Skeletal muscle satellite cell (primary cell): ENCODE results near the gene BTBD9.

Experiments
- H3K27me3 ChIP-seq: 2 replicates; pipeline ENCODE4 v1.7.0; 2013; ENCODE audit warnings: low read length; ENCODE audit not compliant: control insufficient read depth, insufficient read depth
- H3K36me3 ChIP-seq: 2 replicates; pipeline ENCODE4 v1.7.0; 2013; ENCODE audit warnings: mild to moderate bottlenecking, control low read depth, low read length; ENCODE audit not compliant: insufficient read depth
- H3K4me1 ChIP-seq: 2 replicates; pipeline ENCODE4 v1.7.0; 2013; ENCODE audit warnings: low read length; ENCODE audit not compliant: control insufficient read depth, insufficient read depth
- H3K4me2 ChIP-seq: 2 replicates; pipeline ENCODE4 v1.7.0; 2013; ENCODE audit warnings: mild to moderate bottlenecking, low read length
- H3K4me3 ChIP-seq: 2 replicates; pipeline ENCODE4 v1.7.0; 2013; ENCODE audit warnings: low read length
- H3K9ac ChIP-seq: 2 replicates; pipeline ENCODE4 v1.7.0; 2013; ENCODE audit warnings: mild to moderate bottlenecking, low read depth, low read length, moderate library complexity
- H3K9me3 ChIP-seq: replicated peaks from 2 replicates; pipeline ENCODE4 v1.7.0; 2013; ENCODE audit warnings: mild to moderate bottlenecking, control low read depth, low read length

Gene BTBD9

GRCh38 chr6:38591439-38591838 is 48.3 kb downstream of the BTBD9 start:
- Histone ChIP-seq H3K36me3 (peaks cover 5% of the 10 kb centered on the region), H3K4me1 (peaks cover 13% of the 10 kb centered on the region), H3K4me3 (no peak overlapping the region), H3K27me3 (no peaks in the 10 kb centered on the region), H3K9ac (no peak overlapping the region), H3K4me2 (no peak overlapping the region), H3K9me3 (no peaks in the 10 kb centered on the region)

GRCh38 chr6:38589367-38589720 is 50.4 kb downstream of the BTBD9 start:
- Histone ChIP-seq H3K9ac (no peak overlapping the region), H3K36me3 (peaks cover 5% of the 10 kb centered on the region), H3K27me3 (no peaks in the 10 kb centered on the region), H3K4me3 (no peak overlapping the region), H3K9me3 (no peaks in the 10 kb centered on the region), H3K4me2 (no peak overlapping the region), H3K4me1 (peaks cover 13% of the 10 kb centered on the region)

GRCh38 chr6:38588631-38589366 is 50.9 kb downstream of the BTBD9 start:
- H3K4me2 ChIP-seq = no peak overlapping the region
- H3K4me3 ChIP-seq = no peak overlapping the region
- no peaks in the 10 kb centered on the region for H3K27me3 ChIP-seq
- H3K9me3 ChIP-seq = no peaks in the 10 kb centered on the region
- H3K4me1 ChIP-seq = peaks cover 13% of the 10 kb centered on the region
- H3K9ac ChIP-seq = no peak overlapping the region
- peaks cover 5% of the 10 kb centered on the region for H3K36me3 ChIP-seq

GRCh38 chr6:38587766-38588362 is 51.9 kb downstream of the BTBD9 start:
- H3K9ac ChIP-seq = no peak overlapping the region
- H3K27me3 ChIP-seq = no peaks in the 10 kb centered on the region
- peaks cover 13% of the 10 kb centered on the region for H3K4me1 ChIP-seq
- H3K4me3 ChIP-seq = no peak overlapping the region
- H3K9me3 ChIP-seq = no peaks in the 10 kb centered on the region
- peaks cover 5% of the 10 kb centered on the region for H3K36me3 ChIP-seq
- no peak overlapping the region for H3K4me2 ChIP-seq

- Histone ChIP-seq H3K27me3 (no peaks in the 10 kb centered on the region), H3K4me2 (no peak overlapping the region), H3K4me1 (peaks cover 13% of the 10 kb centered on the region), H3K36me3 (no peaks in the 10 kb centered on the region), H3K9ac (no peak overlapping the region), H3K9me3 (no peaks in the 10 kb centered on the region), H3K4me3 (no peak overlapping the region)
Measured at GRCh38 chr6:38586992-38587391, 52.7 kb downstream of the BTBD9 start.

- no peak overlapping the region for H3K9ac ChIP-seq
- H3K4me1 ChIP-seq = peaks cover 13% of the 10 kb centered on the region
- no peaks in the 10 kb centered on the region for H3K9me3 ChIP-seq
- no peak overlapping the region for H3K4me2 ChIP-seq
- no peak overlapping the region for H3K4me3 ChIP-seq
- H3K36me3 ChIP-seq = no peaks in the 10 kb centered on the region
- no peaks in the 10 kb centered on the region for H3K27me3 ChIP-seq
Measured at GRCh38 chr6:38584731-38585130, 55.0 kb downstream of the BTBD9 start.

- no peak overlapping the region for H3K4me2 ChIP-seq
- H3K4me1 ChIP-seq = peaks cover 10% of the 10 kb centered on the region
- no peaks in the 10 kb centered on the region for H3K27me3 ChIP-seq
- no peaks in the 10 kb centered on the region for H3K9me3 ChIP-seq
- no peak overlapping the region for H3K9ac ChIP-seq
- H3K4me3 ChIP-seq = no peak overlapping the region
- no peaks in the 10 kb centered on the region for H3K36me3 ChIP-seq
Measured at GRCh38 chr6:38583523-38583922, 56.2 kb downstream of the BTBD9 start.

- Histone ChIP-seq H3K4me2 (no peak overlapping the region), H3K27me3 (no peaks in the 10 kb centered on the region), H3K9me3 (no peaks in the 10 kb centered on the region), H3K4me1 (peaks cover 5% of the 10 kb centered on the region), H3K36me3 (no peaks in the 10 kb centered on the region), H3K4me3 (no peak overlapping the region), H3K9ac (no peak overlapping the region)
Measured at GRCh38 chr6:38580030-38580429, 59.7 kb downstream of the BTBD9 start.

- Histone ChIP-seq H3K36me3 (no peaks in the 10 kb centered on the region), H3K4me2 (no peak overlapping the region), H3K4me1 (peaks cover 5% of the 10 kb centered on the region), H3K9me3 (no peaks in the 10 kb centered on the region), H3K27me3 (no peaks in the 10 kb centered on the region), H3K4me3 (no peak overlapping the region), H3K9ac (no peak overlapping the region)
Measured at GRCh38 chr6:38579010-38579628, 60.6 kb downstream of the BTBD9 start.

- H3K27me3 ChIP-seq = no peaks in the 10 kb centered on the region
- peaks cover 5% of the 10 kb centered on the region for H3K4me1 ChIP-seq
- no peak overlapping the region for H3K4me2 ChIP-seq
- no peak overlapping the region for H3K9ac ChIP-seq
- H3K9me3 ChIP-seq = no peaks in the 10 kb centered on the region
- H3K4me3 ChIP-seq = no peak overlapping the region
- no peaks in the 10 kb centered on the region for H3K36me3 ChIP-seq
Measured at GRCh38 chr6:38578075-38578474, 61.7 kb downstream of the BTBD9 start.

GRCh38 chr6:38577492-38577891 is 62.2 kb downstream of the BTBD9 start:
- peaks cover 5% of the 10 kb centered on the region for H3K4me1 ChIP-seq
- H3K27me3 ChIP-seq = no peaks in the 10 kb centered on the region
- no peak overlapping the region for H3K9ac ChIP-seq
- H3K9me3 ChIP-seq = no peaks in the 10 kb centered on the region
- no peak overlapping the region for H3K4me3 ChIP-seq
- no peak overlapping the region for H3K4me2 ChIP-seq
- H3K36me3 ChIP-seq = no peaks in the 10 kb centered on the region
